Cardiac fibroblast (primary cell): ENCODE results near the gene CLIC5.

Source experiments
- DNase-seq, 2 donors: peaks; one replicate each; pipeline versions ENCODE4 v3.0.0 to v3.0.0-alpha.2; 2010; ENCODE audit warnings: low read depth in 2 of 2
- H3K4me3 ChIP-seq, 2 donors: replicated peaks in 1 of 2; 1 replicate in 1 of 2; 2 replicates in 1 of 2; pipeline ENCODE4 v1.5.1; 2011; ENCODE audit warnings: low read depth in 2 of 2, low read length in 2 of 2, mild to moderate bottlenecking in 2 of 2, moderate library complexity in 1 of 2
- TF ChIP-seq, protein P1 (sequence below): IDR thresholded peaks from one replicate; pipeline ENCODE4 v1.5.1; 2011; ENCODE audit warnings: low read depth, mild to moderate bottlenecking, low read length, inconsistent platforms

The CLIC5 gene

DNA sequence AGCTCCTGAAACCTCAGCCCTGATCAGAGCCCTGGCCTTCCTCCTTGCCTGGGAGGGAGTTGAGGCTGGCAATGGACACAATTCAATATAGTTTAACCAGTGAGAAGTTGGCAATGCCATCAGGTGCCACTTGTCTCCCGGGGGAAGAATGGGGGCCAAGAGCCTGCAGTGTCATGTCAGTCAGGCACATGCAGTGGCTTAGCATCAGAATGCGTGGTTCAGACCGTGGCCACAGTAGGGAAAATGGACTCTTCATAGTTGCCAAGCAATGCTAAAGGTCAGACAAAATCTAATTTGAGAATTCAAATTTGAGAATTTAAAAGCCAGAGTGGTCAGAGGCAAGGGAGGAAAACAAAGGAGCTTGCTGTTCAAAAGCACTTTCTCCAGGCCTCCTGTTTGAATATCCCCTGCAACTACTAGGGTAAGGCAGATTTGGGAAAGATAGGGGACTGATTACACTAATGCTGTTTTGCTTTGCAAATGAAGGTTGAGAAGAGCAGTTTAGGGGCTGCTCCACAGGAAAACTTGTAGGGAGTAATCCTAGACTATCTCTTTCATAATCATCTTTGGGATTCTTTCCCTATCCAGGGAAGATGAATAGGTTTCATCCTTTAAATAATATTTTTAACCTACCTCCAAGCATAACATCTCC is 33.1 kb upstream of the CLIC5 start:
- TF ChIP-seq, protein P1, sequence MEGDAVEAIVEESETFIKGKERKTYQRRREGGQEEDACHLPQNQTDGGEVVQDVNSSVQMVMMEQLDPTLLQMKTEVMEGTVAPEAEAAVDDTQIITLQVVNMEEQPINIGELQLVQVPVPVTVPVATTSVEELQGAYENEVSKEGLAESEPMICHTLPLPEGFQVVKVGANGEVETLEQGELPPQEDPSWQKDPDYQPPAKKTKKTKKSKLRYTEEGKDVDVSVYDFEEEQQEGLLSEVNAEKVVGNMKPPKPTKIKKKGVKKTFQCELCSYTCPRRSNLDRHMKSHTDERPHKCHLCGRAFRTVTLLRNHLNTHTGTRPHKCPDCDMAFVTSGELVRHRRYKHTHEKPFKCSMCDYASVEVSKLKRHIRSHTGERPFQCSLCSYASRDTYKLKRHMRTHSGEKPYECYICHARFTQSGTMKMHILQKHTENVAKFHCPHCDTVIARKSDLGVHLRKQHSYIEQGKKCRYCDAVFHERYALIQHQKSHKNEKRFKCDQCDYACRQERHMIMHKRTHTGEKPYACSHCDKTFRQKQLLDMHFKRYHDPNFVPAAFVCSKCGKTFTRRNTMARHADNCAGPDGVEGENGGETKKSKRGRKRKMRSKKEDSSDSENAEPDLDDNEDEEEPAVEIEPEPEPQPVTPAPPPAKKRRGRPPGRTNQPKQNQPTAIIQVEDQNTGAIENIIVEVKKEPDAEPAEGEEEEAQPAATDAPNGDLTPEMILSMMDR: no peak
- no peak for DNase-seq

DNA sequence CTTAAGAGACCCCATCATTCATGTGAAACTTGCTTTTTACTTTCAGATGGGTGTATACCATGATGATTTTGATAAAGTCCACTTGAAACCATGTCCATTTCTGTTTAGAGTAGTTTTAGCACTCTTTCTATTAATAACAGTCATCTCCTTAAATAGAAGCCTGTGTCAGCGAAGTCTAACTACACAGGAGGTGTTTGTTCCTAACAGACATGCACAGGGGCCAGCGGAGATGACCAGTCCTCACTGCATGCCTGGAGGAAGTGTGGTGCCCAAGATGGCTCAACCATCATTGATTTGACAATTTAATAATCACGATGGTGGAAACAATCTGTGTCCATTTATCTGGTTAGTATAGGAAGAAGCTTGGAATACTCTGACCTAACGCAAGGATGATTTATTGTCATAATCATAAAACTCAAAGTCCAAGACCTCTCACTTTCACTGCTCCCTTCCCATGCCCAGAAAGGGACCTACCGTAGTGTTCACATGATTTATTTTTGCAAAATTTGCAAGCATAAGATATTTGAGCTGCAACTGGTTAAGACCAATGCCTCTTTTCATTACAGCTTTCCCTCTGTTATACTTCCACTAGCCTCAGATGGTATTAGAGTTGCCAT is 31.0 kb upstream of the CLIC5 start:
- TF ChIP-seq, protein P1: no peak
- H3K4me3 ChIP-seq: no peak overlapping the region
- no peak for DNase-seq

More for the DNA sequence above, 33.1 kb upstream of the CLIC5 start:
- no peak overlapping the region for H3K4me3 ChIP-seq

DNA sequence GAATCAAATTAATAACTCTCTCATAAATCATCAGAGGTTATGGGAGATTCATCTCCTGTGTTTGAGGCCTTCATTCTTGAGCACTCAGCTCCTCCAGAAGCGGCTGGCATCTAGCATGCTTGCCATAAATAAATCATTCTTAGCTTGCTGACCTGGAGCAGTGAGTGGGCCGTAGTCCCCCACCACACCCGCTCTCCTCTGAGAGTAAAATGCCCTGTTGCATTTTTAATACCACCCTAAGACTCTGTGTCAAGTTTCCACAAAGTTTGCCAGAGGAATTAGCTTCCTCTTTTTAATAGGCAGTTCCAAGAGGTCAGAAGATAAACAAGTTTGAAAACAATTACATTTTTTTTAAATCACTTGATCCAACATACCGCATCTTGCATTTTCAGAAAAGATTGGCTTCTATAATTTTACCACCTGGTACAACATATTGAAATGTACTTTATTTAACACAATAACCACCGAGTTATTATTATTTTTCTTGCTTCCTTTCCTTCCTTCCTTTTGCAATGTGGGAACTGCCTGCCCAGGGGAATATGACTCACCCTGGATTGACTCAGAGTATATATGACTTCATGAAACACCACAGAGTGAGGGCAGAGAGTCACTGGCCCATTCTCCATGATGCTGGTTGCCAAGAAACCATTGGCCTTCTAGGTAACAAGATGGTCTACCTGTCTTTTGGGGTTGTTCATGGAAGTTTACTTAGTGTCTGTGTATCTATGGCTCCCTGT is 29.4 kb upstream of the CLIC5 start:
- TF ChIP-seq, protein P1: no peak
- peak; percentile 87 to 96 for DNase-seq
- H3K4me3 ChIP-seq: no peak overlapping the region

DNA sequence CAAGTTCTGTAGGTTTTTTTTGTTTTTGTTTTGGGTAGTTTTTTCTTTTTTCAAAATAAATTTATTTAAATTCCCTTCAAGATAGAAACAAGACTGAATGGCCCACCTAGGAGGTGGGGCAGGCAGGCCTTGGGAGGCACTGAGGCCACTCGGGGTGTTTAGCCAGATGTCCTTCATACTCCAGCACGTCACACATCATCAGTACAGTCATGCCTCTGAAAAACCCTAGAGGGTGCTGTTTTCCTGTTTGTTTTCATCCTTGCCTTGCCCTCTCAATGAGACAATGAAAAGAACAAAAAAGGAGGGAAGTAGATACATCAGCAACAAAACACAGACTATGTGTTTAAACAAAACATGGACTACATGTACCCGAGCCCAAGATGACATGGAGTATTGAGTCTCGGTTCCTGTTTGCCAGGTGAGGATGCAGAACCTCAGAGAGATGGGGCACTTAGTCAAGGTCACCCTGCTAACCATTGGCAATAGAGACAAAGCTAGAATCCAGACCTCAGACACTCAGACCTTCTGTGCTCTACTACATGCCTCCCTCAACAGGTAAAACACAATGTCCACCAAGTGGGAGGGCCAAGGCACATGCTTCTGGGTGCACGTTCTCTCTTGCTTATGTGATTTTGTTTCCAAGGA is 26.8 kb upstream of the CLIC5 start:
- no peak overlapping the region for H3K4me3 ChIP-seq
- TF ChIP-seq, protein P1: peak; percentile 63
- peak; percentile 67 to 72 for DNase-seq

DNA sequence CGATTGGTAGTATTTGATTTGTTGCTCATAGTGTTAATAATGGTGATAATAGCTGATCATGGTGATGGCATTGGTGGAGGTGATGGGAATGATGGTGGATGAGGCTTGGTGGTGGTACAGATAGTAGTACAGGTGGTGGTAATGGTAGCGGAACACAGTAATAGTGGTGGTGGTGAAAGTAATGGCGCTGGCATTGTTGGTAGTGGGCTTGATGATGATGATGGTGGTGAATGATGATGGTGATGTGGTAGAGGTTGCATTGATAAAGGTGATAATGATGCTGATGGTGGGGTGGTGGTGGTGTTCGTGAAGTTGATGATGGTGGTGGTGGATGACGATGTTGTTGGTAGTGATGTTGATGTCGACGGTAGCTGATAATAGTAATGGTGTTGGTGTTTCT is 24.6 kb upstream of the CLIC5 start:
- TF ChIP-seq, protein P1: no peak
- DNase-seq: no peak
- no peak overlapping the region for H3K4me3 ChIP-seq

DNA sequence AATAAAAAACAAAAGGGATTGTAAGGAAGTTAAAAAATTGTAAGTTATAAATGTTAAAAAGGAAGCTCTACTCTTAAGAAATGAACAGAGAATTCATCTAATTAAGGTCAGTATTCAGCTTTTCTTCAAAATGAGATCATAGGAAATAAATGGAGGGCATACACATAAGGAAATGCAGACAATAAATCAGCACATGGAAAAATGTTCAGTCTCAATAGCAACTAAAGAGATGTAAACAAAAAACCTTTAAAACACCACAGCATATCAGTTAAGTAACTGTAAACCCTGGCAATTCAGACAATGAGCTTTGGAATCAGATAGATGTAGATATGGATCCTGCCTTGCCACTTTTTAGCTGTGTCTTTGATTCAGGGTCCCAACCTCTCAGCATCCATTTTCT is 24.0 kb upstream of the CLIC5 start:
- H3K4me3 ChIP-seq: no peak overlapping the region
- DNase-seq: no peak
- TF ChIP-seq, protein P1: no peak
